SK-N-MC (cell line): ENCODE measurements around the gene CACNB1.

Experiments
- DNase-seq: peaks from one replicate; pipeline ENCODE4 v3.0.0-alpha.2; 2011; ENCODE audit warnings: low read depth, low spot score
- H3K27ac ChIP-seq: fragments of 200-600 bp; sonication (generic); 2 replicates; pipeline ENCODE4 v1.5.1; 2016; ENCODE audit warnings: mixed run types
- H3K36me3 ChIP-seq: fragments of 200-600 bp; sonication (generic); 2 replicates; pipeline ENCODE4 v1.6.1; 2017; ENCODE audit warnings: antibody characterized with exemption, low read length, mixed read lengths; ENCODE audit not compliant: insufficient read depth
- H3K4me3 ChIP-seq: fragments of 200-600 bp; sonication (generic); 2 replicates; pipeline ENCODE4 v1.5.1; 2016
- H3K9ac ChIP-seq: fragments of 200-600 bp; sonication (generic); 2 replicates; pipeline ENCODE4 v1.8.0; 2017; ENCODE audit warnings: mixed run types, mixed read lengths; ENCODE audit not compliant: insufficient read length
- H3K9me3 ChIP-seq: fragments of 200-600 bp; sonication (generic); 2 replicates; pipeline ENCODE4 v1.6.1; 2017; ENCODE audit warnings: low read depth, mild to moderate bottlenecking, antibody characterized with exemption, low read length, moderate library complexity, mixed read lengths
- EZH2 ChIP-seq: fragments of 200-600 bp; sonication (generic); IDR thresholded peaks from one replicate; pipeline ENCODE4 v1.6.1; 2017; ENCODE audit warnings: antibody characterized with exemption
- FOXP2 ChIP-seq: optimal IDR thresholded peaks from 2 replicates; pipeline ENCODE3; 2011; ENCODE audit warnings: mild to moderate bottlenecking, moderate library complexity; ENCODE audit not compliant: insufficient read depth; ENCODE audit errors: extremely low read length, control extremely low read depth
- POLR2AphosphoS5 ChIP-seq: IDR thresholded peaks from 2 replicates; pipeline ENCODE4 v1.6.1; 2012; ENCODE audit warnings: mild to moderate bottlenecking, low read depth, low read length, borderline replicate concordance

Gene CACNB1

GRCh38 chr17:39238311-39238972 is 41.0 kb upstream of the CACNB1 start:
- no peak overlapping the region for H3K9ac ChIP-seq
- DNase-seq: no peak
- H3K36me3 ChIP-seq: no peaks in the 10 kb centered on the region
- no peak for TF ChIP-seq POLR2AphosphoS5
- no peak for TF ChIP-seq FOXP2
- TF ChIP-seq EZH2: no peak
- no peak overlapping the region for H3K27ac ChIP-seq
- no peak overlapping the region for H3K4me3 ChIP-seq
- H3K9me3 ChIP-seq: no peaks in the 10 kb centered on the region

GRCh38 chr17:39237586-39237985 is 40.1 kb upstream of the CACNB1 start:
- Histone ChIP-seq H3K9ac (no peak overlapping the region), H3K36me3 (no peaks in the 10 kb centered on the region), H3K9me3 (no peaks in the 10 kb centered on the region), H3K27ac (no peak overlapping the region), H3K4me3 (no peak overlapping the region)
- no peak for TF ChIP-seq POLR2AphosphoS5
- no peak for TF ChIP-seq FOXP2
- no peak for TF ChIP-seq EZH2
- DNase-seq: no peak

- H3K27ac ChIP-seq: no peak overlapping the region
- no peak overlapping the region for H3K9ac ChIP-seq
- DNase-seq: no peak
- TF ChIP-seq POLR2AphosphoS5: no peak
- no peak for TF ChIP-seq FOXP2
- TF ChIP-seq EZH2: no peak
- no peak overlapping the region for H3K4me3 ChIP-seq
- H3K9me3 ChIP-seq: no peaks in the 10 kb centered on the region
- H3K36me3 ChIP-seq: no peaks in the 10 kb centered on the region
Measured at GRCh38 chr17:39236981-39237441, 39.5 kb upstream of the CACNB1 start.

DNA sequence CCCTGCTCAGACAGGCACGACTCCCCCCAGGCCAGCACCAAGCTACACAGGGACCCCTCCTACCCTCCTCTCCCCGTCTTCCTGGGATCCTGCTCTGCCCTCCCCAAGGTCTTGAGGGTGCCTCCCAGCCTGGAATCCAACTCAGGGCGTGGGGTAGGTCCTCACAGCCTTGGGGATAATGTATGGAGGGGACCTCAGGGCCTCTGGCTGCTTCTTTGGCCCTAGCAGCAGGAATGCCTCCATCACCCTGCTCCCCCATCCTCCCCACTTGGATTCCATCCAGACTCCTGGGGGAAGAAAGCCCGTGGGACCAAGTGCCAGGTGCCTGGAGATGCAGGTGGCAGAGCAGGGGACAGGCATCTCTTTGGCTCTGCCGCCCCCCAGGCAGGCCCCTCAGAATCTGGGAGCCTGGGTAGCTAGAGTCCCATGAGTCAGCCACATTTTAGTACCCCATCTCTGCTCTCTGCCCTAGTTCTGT is 39.0 kb upstream of the CACNB1 start:
- TF ChIP-seq POLR2AphosphoS5 (no peak), FOXP2 (no peak), EZH2 (no peak)
- Histone ChIP-seq H3K36me3 (no peaks in the 10 kb centered on the region), H3K9ac (no peak overlapping the region), H3K4me3 (no peak overlapping the region), H3K9me3 (no peaks in the 10 kb centered on the region), H3K27ac (no peak overlapping the region)
- DNase-seq: no peak

GRCh38 chr17:39235555-39236449 is 38.3 kb upstream of the CACNB1 start:
- no peak for DNase-seq

GRCh38 chr17:39231591-39232551 is 34.4 kb upstream of the CACNB1 start:
- H3K27ac ChIP-seq: no peak overlapping the region
- no peak for DNase-seq
- no peak overlapping the region for H3K9ac ChIP-seq
- no peaks in the 10 kb centered on the region for H3K9me3 ChIP-seq
- no peaks in the 10 kb centered on the region for H3K36me3 ChIP-seq
- TF ChIP-seq POLR2AphosphoS5 (no peak), FOXP2 (no peak), EZH2 (no peak)
- H3K4me3 ChIP-seq: peak overlapping the region; percentile 51

More at GRCh38 chr17:39235555-39236449, 38.3 kb upstream of the CACNB1 start:
- no peaks in the 10 kb centered on the region for H3K9me3 ChIP-seq
- no peak for TF ChIP-seq POLR2AphosphoS5
- no peak for TF ChIP-seq FOXP2
- no peak for TF ChIP-seq EZH2
- no peak overlapping the region for H3K9ac ChIP-seq
- H3K4me3 ChIP-seq: no peak overlapping the region
- H3K36me3 ChIP-seq: no peaks in the 10 kb centered on the region
- H3K27ac ChIP-seq: no peak overlapping the region

DNA sequence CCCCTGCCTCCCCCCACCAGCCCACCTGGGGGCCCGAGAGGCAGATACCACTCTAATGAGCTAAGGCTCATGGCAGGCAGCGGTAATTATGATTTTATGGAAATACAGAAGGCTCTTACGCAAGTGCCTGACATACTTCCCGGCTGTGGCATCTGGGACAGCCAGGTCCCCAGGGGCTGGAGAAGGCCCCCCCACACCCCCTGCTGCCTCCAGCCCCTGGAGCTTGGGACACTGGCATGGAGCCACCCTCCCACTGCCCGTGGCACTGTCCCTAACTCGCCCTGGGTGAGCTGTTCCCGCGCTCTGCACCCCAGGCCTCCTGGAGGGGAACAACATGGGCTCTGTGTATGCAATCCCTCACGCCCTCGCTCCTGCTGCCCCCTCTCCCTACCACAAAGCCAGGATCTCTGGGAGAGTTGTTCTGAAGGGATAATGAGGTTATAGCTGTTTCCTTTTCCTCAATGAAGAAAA is 33.7 kb upstream of the CACNB1 start:
- TF ChIP-seq FOXP2 (no peak), EZH2 (no peak), POLR2AphosphoS5 (no peak)
- Histone ChIP-seq H3K9ac (no peak overlapping the region), H3K36me3 (no peaks in the 10 kb centered on the region), H3K9me3 (no peaks in the 10 kb centered on the region), H3K27ac (no peak overlapping the region), H3K4me3 (peak overlapping the region; percentile 51)
- no peak for DNase-seq

DNA sequence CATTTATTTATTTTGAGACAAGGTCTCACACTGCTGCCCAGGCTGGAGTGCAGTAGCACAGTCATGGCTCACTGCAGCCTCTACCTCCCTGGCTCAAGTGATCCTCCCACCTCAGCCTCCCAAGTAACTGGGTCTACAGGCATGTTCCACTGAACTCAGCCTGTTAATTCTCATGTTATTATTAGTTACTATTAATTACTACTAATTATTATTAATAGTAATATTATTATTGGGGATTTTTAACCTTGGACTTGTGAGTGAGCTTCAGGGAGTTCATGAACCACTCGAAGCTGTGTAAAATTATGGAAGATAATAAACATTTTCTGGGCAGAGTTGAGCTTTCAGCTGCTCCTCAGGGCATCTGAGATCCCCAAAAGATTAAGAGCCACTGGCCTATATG is 32.9 kb upstream of the CACNB1 start:
- DNase-seq: no peak
- H3K4me3 ChIP-seq: no peak overlapping the region
- H3K9ac ChIP-seq: no peak overlapping the region
- TF ChIP-seq FOXP2 (no peak), EZH2 (no peak), POLR2AphosphoS5 (no peak)
- no peaks in the 10 kb centered on the region for H3K9me3 ChIP-seq
- no peak overlapping the region for H3K27ac ChIP-seq
- H3K36me3 ChIP-seq: no peaks in the 10 kb centered on the region
